Fibroblast of mammary gland (primary cell): ENCODE data around the gene NTMT2.

Experiments
- DNase-seq: peaks from one replicate; pipeline ENCODE4 v3.0.0-alpha.2; 2010; ENCODE audit warnings: low read depth
- H3K4me3 ChIP-seq: 2 replicates; pipeline ENCODE4 v1.5.1; 2011; ENCODE audit warnings: low read depth, mild to moderate bottlenecking, low read length, moderate library complexity; ENCODE audit not compliant: control insufficient read depth
- CTCF ChIP-seq: conservative IDR thresholded peaks from 2 replicates; pipeline ENCODE4 v1.5.1; 2011; ENCODE audit warnings: low read depth, low read length, inconsistent platforms; ENCODE audit not compliant: control insufficient read depth, insufficient read depth

NTMT2 gene

GRCh38 chr1:170125269-170125668 is 20.5 kb upstream of the NTMT2 start:
- no peak overlapping the region for H3K4me3 ChIP-seq
- no peak for TF ChIP-seq CTCF
- DNase-seq, result no peak

DNA sequence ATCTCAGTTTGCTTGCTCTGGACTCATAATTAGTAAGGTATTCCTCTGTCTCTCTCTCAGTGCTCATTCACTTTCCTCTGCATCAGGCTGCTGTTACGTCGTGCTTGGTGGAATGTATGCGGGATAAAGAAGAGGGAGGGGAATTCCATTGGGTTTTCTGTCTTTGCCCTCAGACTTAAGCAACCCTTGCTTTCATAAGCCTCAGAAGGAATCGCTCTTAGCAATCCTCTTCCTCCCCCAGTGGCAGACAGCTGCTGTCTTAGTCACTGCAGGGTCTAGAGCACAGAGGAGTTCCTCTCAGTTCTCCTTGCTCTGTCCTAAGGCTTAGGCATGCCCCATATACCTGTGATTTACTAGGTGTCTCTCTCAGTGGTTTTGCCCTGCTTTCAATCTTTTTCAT is 19.1 kb upstream of the NTMT2 start:
- peak; percentile 17 for TF ChIP-seq CTCF
- no peak overlapping the region for H3K4me3 ChIP-seq
- peak; percentile 83 for DNase-seq

DNA sequence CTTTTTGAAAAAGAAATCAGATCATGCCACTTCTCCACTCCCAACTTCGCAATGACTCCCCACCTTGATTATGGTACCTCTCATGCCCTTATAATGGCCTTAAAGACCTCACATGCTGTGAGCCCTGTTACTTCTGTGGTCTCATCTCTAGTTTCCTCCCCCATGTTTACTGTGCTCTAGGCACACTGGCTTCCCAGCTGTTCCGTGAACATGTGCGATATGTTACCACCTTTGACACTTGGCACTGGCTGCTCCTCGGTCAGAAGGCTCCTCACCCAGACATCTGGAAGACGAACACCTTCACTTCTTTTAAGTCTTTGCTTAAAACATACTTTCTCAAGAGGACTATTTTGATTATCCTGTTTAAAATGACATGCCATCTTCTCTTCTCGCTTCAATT is 14.3 kb upstream of the NTMT2 start:
- H3K4me3 ChIP-seq, result no peak overlapping the region
- no peak for TF ChIP-seq CTCF
- DNase-seq, result no peak

DNA sequence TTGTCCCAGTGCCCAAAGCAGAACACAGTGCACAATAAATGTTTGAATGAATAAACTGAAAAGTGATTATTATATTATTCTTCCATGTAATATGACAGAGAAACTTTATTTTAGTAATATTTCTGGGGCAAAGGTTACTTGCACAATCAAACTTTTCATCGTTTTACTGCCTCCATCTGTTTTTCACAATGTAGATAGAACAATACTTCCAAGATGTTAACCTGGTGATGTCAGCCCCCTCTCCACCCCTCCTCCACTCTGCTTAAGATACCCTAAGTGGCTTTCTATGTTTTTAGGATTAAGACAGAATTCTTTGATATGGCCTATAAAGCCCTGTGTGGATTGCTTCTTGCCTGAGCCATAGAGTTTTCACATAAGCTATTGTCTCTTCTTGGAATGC is 13.8 kb upstream of the NTMT2 start:
- H3K4me3 ChIP-seq, result no peak overlapping the region
- DNase-seq, result no peak
- TF ChIP-seq CTCF, result no peak

GRCh38 chr1:170133766-170134495 is 11.8 kb upstream of the NTMT2 start:
- TF ChIP-seq CTCF, result no peak
- no peak overlapping the region for H3K4me3 ChIP-seq
- peak; percentile 56 for DNase-seq

GRCh38 chr1:170134521-170134920 is 11.2 kb upstream of the NTMT2 start:
- no peak overlapping the region for H3K4me3 ChIP-seq
- no peak for TF ChIP-seq CTCF
- no peak for DNase-seq

GRCh38 chr1:170140371-170140770 is 5.4 kb upstream of the NTMT2 start:
- TF ChIP-seq CTCF, result no peak
- H3K4me3 ChIP-seq, result no peak overlapping the region
- DNase-seq, result no peak
